ENCODE results near the gene THSD4. TPM values are rescaled to one million over a fixed set of nuclear protein-coding genes. Genes with fewer than 3 reads are reported as not detected.
A peak's percentile ranks its signal among the peaks of the same experiment; 100 is the strongest.
"Not testable (repeated sequence)": the region's sequence is repeated elsewhere in the genome, so short reads cannot be mapped to it uniquely, and the experiment has no call there.

Gene THSD4
- total and polyA plus RNA-seq, 4 donors, result 6.0 to 42.4 (median 18.5) TPM

GRCh38 chr15:71718116-71718910 is 603.0 kb downstream of the THSD4 start:
- WGBS, 2 donors, result 82 to 87% methylated on average over 13 of the region's 13 CpGs
- H3K9me3 ChIP-seq (ENCODE audit: control insufficient read depth in 4 of 4, insufficient read depth in 3 of 4, low read length in 3 of 4), result no peaks in the 10 kb centered on the region

GRCh38 chr15:71723344-71723743 is 608.1 kb downstream of the THSD4 start:
- Histone ChIP-seq H3K9ac (ENCODE audit: insufficient read depth in 1 of 2, low read length in 2 of 2) (no peak overlapping the region), H3K36me3 (ENCODE audit: control insufficient read depth in 4 of 4, insufficient read depth in 4 of 4, low read length in 4 of 4) (no peaks in the 10 kb centered on the region), H3K4me1 (ENCODE audit: control insufficient read depth in 5 of 5, insufficient read depth in 5 of 5, low read length in 5 of 5) (no peaks in the 10 kb centered on the region), H3K27ac (ENCODE audit: low read depth in 1 of 2, low read length in 1 of 2) (no peak overlapping the region), H3K9me3 (ENCODE audit: control insufficient read depth in 4 of 4, insufficient read depth in 3 of 4, low read length in 3 of 4) (no peaks in the 10 kb centered on the region), H3K4me3 (no peak overlapping the region), H3K27me3 (ENCODE audit: control insufficient read depth in 3 of 3, insufficient read depth in 3 of 3, low read length in 2 of 3) (no peaks in the 10 kb centered on the region)
- ATAC-seq (ENCODE audit: insufficient read depth, low FRiP score) (no peak), DNase-seq (no peak)
- TF ChIP-seq CTCF (IDR thresholded peaks at IDR 0.05; ENCODE audit: control extremely low read depth, extremely low read depth), result no peak

More at GRCh38 chr15:71718116-71718910, 603.0 kb downstream of the THSD4 start:
- DNase-seq (no peak), ATAC-seq (ENCODE audit: insufficient read depth, low FRiP score) (no peak)
- H3K36me3 ChIP-seq (ENCODE audit: control insufficient read depth in 4 of 4, insufficient read depth in 4 of 4, low read length in 4 of 4), result no peaks in the 10 kb centered on the region
- no peak overlapping the region for H3K9ac ChIP-seq (ENCODE audit: insufficient read depth in 1 of 2, low read length in 2 of 2)
- no peaks in the 10 kb centered on the region for H3K27me3 ChIP-seq (ENCODE audit: control insufficient read depth in 3 of 3, insufficient read depth in 3 of 3, low read length in 2 of 3)
- H3K27ac ChIP-seq (ENCODE audit: low read depth in 1 of 2, low read length in 1 of 2), result no peak overlapping the region
- H3K4me1 ChIP-seq (ENCODE audit: control insufficient read depth in 5 of 5, insufficient read depth in 5 of 5, low read length in 5 of 5), result no peaks in the 10 kb centered on the region
- no peak overlapping the region for H3K4me3 ChIP-seq
- TF ChIP-seq CTCF (IDR thresholded peaks at IDR 0.05; ENCODE audit: control extremely low read depth, extremely low read depth), result no peak

- not testable (repeated sequence) for H3K36me3 ChIP-seq (ENCODE audit: control insufficient read depth in 4 of 4, insufficient read depth in 4 of 4, low read length in 4 of 4); H3K27ac ChIP-seq (ENCODE audit: low read depth in 1 of 2, low read length in 1 of 2); H3K9ac ChIP-seq (ENCODE audit: insufficient read depth in 1 of 2, low read length in 2 of 2); H3K9me3 ChIP-seq (ENCODE audit: control insufficient read depth in 4 of 4, insufficient read depth in 3 of 4, low read length in 3 of 4); ATAC-seq (ENCODE audit: insufficient read depth, low FRiP score); H3K4me3 ChIP-seq; H3K27me3 ChIP-seq (ENCODE audit: control insufficient read depth in 3 of 3, insufficient read depth in 3 of 3, low read length in 2 of 3)
- peak in 1 of 3 donors; percentile 51 for DNase-seq
- WGBS, 2 donors, result 88 to 94% methylated on average over 4 of the region's 4 CpGs
- H3K4me1 ChIP-seq (ENCODE audit: control insufficient read depth in 5 of 5, insufficient read depth in 5 of 5, low read length in 5 of 5), result peaks cover 0 to 14% (median 0%) of the 10 kb centered on the region in 5 donors
Observed at GRCh38 chr15:71725207-71725955, 610.1 kb downstream of the THSD4 start.

- H3K9ac ChIP-seq (ENCODE audit: insufficient read depth in 1 of 2, low read length in 2 of 2), result no peak overlapping the region
- H3K4me3 ChIP-seq, result no peak overlapping the region
- TF ChIP-seq CTCF (IDR thresholded peaks at IDR 0.05; ENCODE audit: control extremely low read depth, extremely low read depth), result no peak
- H3K9me3 ChIP-seq (ENCODE audit: control insufficient read depth in 4 of 4, insufficient read depth in 3 of 4, low read length in 3 of 4), result no peaks in the 10 kb centered on the region
- WGBS, 2 donors, result 78 to 81% methylated on average over 3 of the region's 3 CpGs
- no peak overlapping the region for H3K27ac ChIP-seq (ENCODE audit: low read depth in 1 of 2, low read length in 1 of 2)
- ATAC-seq (ENCODE audit: insufficient read depth, low FRiP score), result no peak
- H3K4me1 ChIP-seq (ENCODE audit: control insufficient read depth in 5 of 5, insufficient read depth in 5 of 5, low read length in 5 of 5), result peaks cover 0 to 16% (median 3%) of the 10 kb centered on the region in 5 donors
- H3K36me3 ChIP-seq (ENCODE audit: control insufficient read depth in 4 of 4, insufficient read depth in 4 of 4, low read length in 4 of 4), result no peaks in the 10 kb centered on the region
- no peaks in the 10 kb centered on the region for H3K27me3 ChIP-seq (ENCODE audit: control insufficient read depth in 3 of 3, insufficient read depth in 3 of 3, low read length in 2 of 3)
- peak in 2 of 3 donors; percentile 38 to 68 for DNase-seq
Observed at GRCh38 chr15:71728881-71729280, 613.6 kb downstream of the THSD4 start.

Measured in lung (tissue), 12 donors.